ENCODE data around the gene SOX13.

Gene SOX13

GRCh38 chr1:204116539-204116938 is 43.6 kb downstream of the SOX13 start:
- TF ChIP-seq CTCF (conservative IDR thresholded peaks at IDR 0.05) = no peak
- TF ChIP-seq ZFX (IDR thresholded peaks at IDR 0.05) = no peak
- H3K27ac ChIP-seq = no peak overlapping the region

DNA sequence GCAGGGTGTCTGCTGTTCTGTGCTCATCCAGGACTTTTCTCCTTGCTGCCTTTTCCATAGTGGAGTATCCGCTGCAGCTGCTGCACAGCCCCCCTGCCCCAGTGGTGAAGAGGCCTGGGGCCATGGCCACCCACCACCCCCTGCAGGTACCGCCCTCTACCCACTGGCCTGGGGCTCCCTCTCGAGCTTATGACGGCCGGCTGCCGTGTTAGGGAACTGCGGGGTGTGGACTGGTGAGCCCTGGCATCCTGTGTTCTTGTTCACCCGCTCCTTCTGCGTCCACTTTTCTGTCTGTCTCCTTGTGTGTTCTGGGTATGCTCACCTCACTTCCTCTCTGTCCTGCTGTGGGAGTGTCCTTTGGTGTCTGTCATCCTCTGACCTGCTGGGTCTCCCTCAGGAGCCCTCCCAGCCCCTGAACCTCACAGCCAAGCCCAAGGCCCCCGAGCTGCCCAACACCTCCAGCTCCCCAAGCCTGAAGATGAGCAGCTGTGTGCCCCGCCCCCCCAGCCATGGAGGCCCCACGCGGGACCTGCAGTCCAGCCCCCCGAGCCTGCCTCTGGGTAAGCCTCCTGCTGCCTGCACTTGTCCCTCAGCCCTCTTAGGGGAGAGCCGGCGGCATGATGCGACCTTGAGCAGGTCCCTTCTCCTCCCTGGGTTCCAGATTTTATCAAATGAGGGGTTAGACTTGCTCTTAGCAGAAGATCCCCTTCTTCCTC is 49.1 kb downstream of the SOX13 start:
- no peak overlapping the region for H3K27ac ChIP-seq
- TF ChIP-seq ZFX (IDR thresholded peaks at IDR 0.05) (no peak), CTCF (conservative IDR thresholded peaks at IDR 0.05) (no peak)

DNA sequence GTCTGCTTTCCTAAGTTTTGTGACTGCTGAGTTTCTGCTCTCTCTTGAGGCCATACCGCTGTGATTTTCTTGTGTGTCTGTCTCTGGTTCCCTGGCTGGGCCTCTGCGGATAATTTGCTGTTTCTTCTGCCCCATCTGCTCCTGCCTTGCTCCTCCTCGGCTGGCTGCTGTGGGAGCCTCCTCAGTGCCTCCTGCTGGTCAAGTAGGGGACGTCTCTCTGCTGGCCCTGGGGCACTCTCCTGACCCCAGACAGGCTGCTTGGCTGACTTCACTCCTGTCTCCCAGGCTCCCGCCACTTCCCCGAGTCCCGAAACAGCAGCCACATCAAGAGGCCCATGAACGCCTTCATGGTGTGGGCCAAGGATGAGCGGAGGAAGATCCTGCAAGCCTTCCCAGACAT is 50.5 kb downstream of the SOX13 start:
- no peak overlapping the region for H3K27ac ChIP-seq
- no peak for TF ChIP-seq ZFX (IDR thresholded peaks at IDR 0.05)
- no peak; the same call in 1 of the 2 replicates for TF ChIP-seq CTCF (conservative IDR thresholded peaks at IDR 0.05)

- H3K27ac ChIP-seq = no peak overlapping the region
- TF ChIP-seq ZFX (IDR thresholded peaks at IDR 0.05) = no peak
- no peak for TF ChIP-seq CTCF (conservative IDR thresholded peaks at IDR 0.05)
Observed at GRCh38 chr1:204124639-204125038, 51.7 kb downstream of the SOX13 start.

DNA sequence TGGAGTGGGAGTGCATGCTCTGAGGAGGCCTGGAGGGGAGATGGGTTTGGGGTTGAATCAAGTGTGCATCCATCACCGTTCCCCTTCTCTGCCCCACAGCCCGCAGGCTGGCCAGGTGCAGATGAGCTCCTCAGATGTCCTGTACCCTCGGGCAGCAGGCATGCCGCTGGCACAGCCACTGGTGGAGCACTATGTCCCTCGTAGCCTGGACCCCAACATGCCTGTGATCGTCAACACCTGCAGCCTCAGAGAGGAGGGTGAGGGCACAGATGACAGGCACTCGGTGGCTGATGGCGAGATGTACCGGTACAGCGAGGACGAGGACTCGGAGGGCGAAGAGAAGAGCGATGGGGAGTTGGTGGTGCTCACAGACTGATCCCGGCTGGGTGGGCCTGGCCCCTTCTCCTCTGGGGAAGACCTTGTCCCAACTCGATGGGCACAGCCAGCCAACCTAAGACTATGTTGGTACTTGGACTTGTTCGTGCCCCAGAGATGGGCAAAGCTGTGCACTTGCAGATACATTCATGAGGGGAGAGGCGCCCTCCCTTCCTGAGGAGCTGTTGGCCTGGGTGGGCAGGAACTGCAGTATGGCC is 52.9 kb downstream of the SOX13 start:
- no peak overlapping the region for H3K27ac ChIP-seq
- no peak for TF ChIP-seq ZFX (IDR thresholded peaks at IDR 0.05)
- no peak for TF ChIP-seq CTCF (conservative IDR thresholded peaks at IDR 0.05)

DNA sequence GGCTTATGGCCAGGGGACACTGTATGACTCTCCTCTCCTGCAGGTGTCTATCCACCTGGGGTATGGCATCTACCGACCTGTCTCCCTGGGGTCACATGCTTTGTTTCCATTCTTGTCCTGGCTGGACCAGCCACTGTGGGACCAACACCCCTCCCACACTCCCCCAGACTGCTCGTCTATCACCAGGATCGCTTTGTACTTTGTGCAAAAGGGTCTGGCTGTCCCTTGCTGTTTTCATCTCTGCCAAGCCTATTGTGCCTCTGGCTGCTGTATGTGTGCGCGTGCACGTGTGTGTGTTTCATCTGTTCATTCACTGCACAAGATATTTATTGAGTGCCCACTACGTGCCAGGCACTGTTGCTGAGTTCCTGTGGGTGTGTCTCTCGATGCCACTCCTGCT is 53.5 kb downstream of the SOX13 start:
- no peak overlapping the region for H3K27ac ChIP-seq
- TF ChIP-seq ZFX (IDR thresholded peaks at IDR 0.05) (no peak), CTCF (conservative IDR thresholded peaks at IDR 0.05) (no peak)

- no peak for TF ChIP-seq CTCF (conservative IDR thresholded peaks at IDR 0.05)
- TF ChIP-seq ZFX (IDR thresholded peaks at IDR 0.05) = no peak
Observed at GRCh38 chr1:204126956-204127355, 54.0 kb downstream of the SOX13 start.

More at GRCh38 chr1:204126956-204127355, 54.0 kb downstream of the SOX13 start:
- 0 out of 2 replicates have a peak overlapping the region, but pooled peaks have one; percentile 4 for H3K27ac ChIP-seq
